Measurements from ENCODE around the gene NHS. TPM values are rescaled to one million over a fixed set of nuclear protein-coding genes. Genes with fewer than 3 reads are reported as not detected.

The NHS gene
- total RNA-seq, 2 donors from 2014 or later, result 6.0 to 7.3 TPM

- H3K36me3 ChIP-seq (ENCODE audit: control insufficient read depth, insufficient read depth, low read length), result no peaks in the 10 kb centered on the region
- Mint-ChIP-seq H3K27me3 (ENCODE audit: insufficient read depth) (no peaks in the 10 kb centered on the region), H3K36me3 (ENCODE audit: low read depth) (no peaks in the 10 kb centered on the region), H3K4me1 (peaks cover 45% of the 10 kb centered on the region), H3K9me3 (no peaks in the 10 kb centered on the region), H3K4me3 (no peak overlapping the region), H3K27ac (no peak overlapping the region)
- no peaks in the 10 kb centered on the region for H3K27me3 ChIP-seq (ENCODE audit: control insufficient read depth, insufficient read depth, low read length, poor library complexity, severe bottlenecking)
- no peak for TF ChIP-seq CTCF (conservative IDR thresholded peaks at IDR 0.05)
- WGBS, 2 experiments (ENCODE audit: insufficient coverage in 1 of 2, insufficient read length in 1 of 2), result 95 to 100% methylated on average over 1 to 4 of the region's 4 CpGs
- H3K4me3 ChIP-seq (ENCODE audit: low read length), result no peak overlapping the region
- no peak overlapping the region for H3K27ac ChIP-seq (ENCODE audit: low read depth, low read length)
- H3K9me3 ChIP-seq (ENCODE audit: control insufficient read depth, low read length), result no peaks in the 10 kb centered on the region
- peaks cover 4% of the 10 kb centered on the region for H3K4me1 ChIP-seq (ENCODE audit: control insufficient read depth, insufficient read depth, low read length)
- no peak for DNase-seq
- no peak overlapping the region for H3K9ac ChIP-seq (ENCODE audit: extremely low read depth, low read length, poor library complexity, severe bottlenecking)
Measured at GRCh38 chrX:17637235-17637634, 262.2 kb downstream of the NHS start.

- Mint-ChIP-seq H3K9me3 (no peaks in the 10 kb centered on the region), H3K4me3 (no peak overlapping the region), H3K27me3 (ENCODE audit: insufficient read depth) (no peaks in the 10 kb centered on the region), H3K36me3 (ENCODE audit: low read depth) (no peaks in the 10 kb centered on the region), H3K27ac (no peak overlapping the region), H3K4me1 (peaks cover 36% of the 10 kb centered on the region)
- 80 to 93% methylated on average over 1 of the region's 1 CpG for WGBS, 2 experiments (ENCODE audit: insufficient coverage in 1 of 2, insufficient read length in 1 of 2)
- Histone ChIP-seq H3K36me3 (ENCODE audit: control insufficient read depth, insufficient read depth, low read length) (no peaks in the 10 kb centered on the region), H3K9me3 (ENCODE audit: control insufficient read depth, low read length) (no peaks in the 10 kb centered on the region), H3K27me3 (ENCODE audit: control insufficient read depth, insufficient read depth, low read length, poor library complexity, severe bottlenecking) (no peaks in the 10 kb centered on the region), H3K4me3 (ENCODE audit: low read length) (no peak overlapping the region), H3K27ac (ENCODE audit: low read depth, low read length) (no peak overlapping the region), H3K4me1 (ENCODE audit: control insufficient read depth, insufficient read depth, low read length) (peaks cover 4% of the 10 kb centered on the region), H3K9ac (ENCODE audit: extremely low read depth, low read length, poor library complexity, severe bottlenecking) (no peak overlapping the region)
- TF ChIP-seq CTCF (conservative IDR thresholded peaks at IDR 0.05), result no peak
- no peak for DNase-seq
Measured at GRCh38 chrX:17638731-17639130, 263.7 kb downstream of the NHS start.

GRCh38 chrX:17642891-17643290 lies 267.9 kb downstream of the NHS start:
- Histone ChIP-seq H3K9ac (ENCODE audit: extremely low read depth, low read length, poor library complexity, severe bottlenecking) (no peak overlapping the region), H3K36me3 (ENCODE audit: control insufficient read depth, insufficient read depth, low read length) (no peaks in the 10 kb centered on the region), H3K9me3 (ENCODE audit: control insufficient read depth, low read length) (no peaks in the 10 kb centered on the region), H3K4me3 (ENCODE audit: low read length) (no peak overlapping the region), H3K27ac (ENCODE audit: low read depth, low read length) (no peak overlapping the region), H3K27me3 (ENCODE audit: control insufficient read depth, insufficient read depth, low read length, poor library complexity, severe bottlenecking) (no peaks in the 10 kb centered on the region), H3K4me1 (ENCODE audit: control insufficient read depth, insufficient read depth, low read length) (no peaks in the 10 kb centered on the region)
- Mint-ChIP-seq H3K4me1 (peaks cover 11% of the 10 kb centered on the region), H3K27me3 (ENCODE audit: insufficient read depth) (no peaks in the 10 kb centered on the region), H3K27ac (no peak overlapping the region), H3K4me3 (no peak overlapping the region), H3K36me3 (ENCODE audit: low read depth) (no peaks in the 10 kb centered on the region), H3K9me3 (no peaks in the 10 kb centered on the region)
- no peak for TF ChIP-seq CTCF (conservative IDR thresholded peaks at IDR 0.05)
- no peak for DNase-seq
